Pulmonary artery endothelial cell (primary cell): Measurements from ENCODE around the gene DCAF8L2. TPM values are rescaled to one million over a fixed set of nuclear protein-coding genes. Genes with fewer than 3 reads are reported as not detected.
"Not testable (repeated sequence)": the region's sequence is repeated elsewhere in the genome, so short reads cannot be mapped to it uniquely, and the experiment has no call there.

ENCODE experiments used
- DNase-seq: peaks from one replicate; pipeline ENCODE4 v3.0.0-alpha.2; 2011; ENCODE audit warnings: low read depth, low spot score
- total RNA-seq: library from RNA; depleted of rRNA; stranded (reverse); fragments of >200 nt; gene quantifications from 2 replicates; pipeline ENCODE4 v1.2.3, GENCODE V29; 2014

DCAF8L2 gene
- 0.40 TPM in 1 of 2 replicates, not detected in the other for total RNA-seq

GRCh38 chrX:27590044-27590443, at the start of gene DCAF8L2:
Gene DCAF8L2 (plus strand): TSS chrX:27590344. CDS start chrX:27746896, 156,552 bp downstream.
- DNase-seq = no peak

DNA sequence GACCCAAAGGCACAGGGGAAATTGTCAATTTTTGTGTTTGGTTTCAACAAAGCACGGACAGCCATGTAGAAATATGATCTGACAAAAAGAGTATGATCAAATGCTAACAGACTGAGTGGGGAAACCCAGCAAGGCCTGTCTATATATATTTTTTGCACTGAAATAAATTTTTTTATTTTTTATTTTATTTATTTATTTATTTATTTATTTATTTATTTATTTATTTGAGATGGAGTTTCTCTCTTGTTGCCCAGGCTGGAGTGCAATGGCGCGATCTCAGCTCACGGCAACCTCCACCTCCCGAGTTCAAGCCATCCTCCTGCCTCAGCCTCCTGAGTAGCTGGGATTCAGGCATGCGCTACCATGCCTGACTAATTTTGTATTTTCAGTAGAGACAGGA, 49.0 kb upstream of the DCAF8L2 start:
- DNase-seq = not testable (repeated sequence)

- no peak for DNase-seq
Measured at GRCh38 chrX:27548624-27549023, 41.5 kb upstream of the DCAF8L2 start.

DNA sequence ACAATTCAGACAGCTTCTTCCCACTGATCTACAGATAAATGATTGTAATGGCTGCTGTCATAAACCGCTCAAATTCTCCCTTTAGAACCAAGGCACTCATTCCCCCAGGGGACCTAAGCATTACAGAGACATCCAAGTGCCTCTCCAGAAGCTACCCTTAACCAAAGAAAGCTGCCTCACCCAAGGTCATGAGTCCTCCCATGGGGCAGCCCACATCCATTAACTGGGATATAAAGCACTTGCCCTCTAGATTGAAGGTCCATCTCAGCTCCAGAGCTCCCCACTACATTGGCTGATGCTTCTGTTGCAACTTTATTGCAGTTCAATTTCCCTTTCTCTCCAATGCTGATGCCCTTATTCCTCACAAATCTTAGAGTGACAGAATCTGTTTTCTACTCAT, 40.5 kb upstream of the DCAF8L2 start:
- no peak for DNase-seq

DNA sequence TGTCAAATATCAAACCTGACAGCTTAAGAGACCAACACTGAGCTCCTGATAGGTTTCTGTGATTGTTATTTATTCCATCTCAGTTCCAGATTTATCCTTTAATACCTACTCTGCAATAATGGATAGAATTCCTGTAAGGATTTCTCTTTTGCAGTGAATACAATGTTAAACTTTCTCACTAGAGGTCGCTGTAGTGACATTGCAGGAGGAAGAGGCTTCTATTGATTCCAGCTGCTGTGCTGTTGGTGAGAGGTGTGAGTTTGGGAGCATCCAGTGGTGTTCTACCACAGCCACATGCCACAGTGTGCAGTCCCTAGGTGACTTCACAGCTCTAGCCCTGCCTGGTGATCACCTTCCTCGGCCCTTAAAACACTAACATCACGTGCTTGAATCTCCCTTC, 34.6 kb upstream of the DCAF8L2 start:
- no peak for DNase-seq

- DNase-seq = peak; percentile 94
Measured at GRCh38 chrX:27565992-27566391, 24.2 kb upstream of the DCAF8L2 start.

DNA sequence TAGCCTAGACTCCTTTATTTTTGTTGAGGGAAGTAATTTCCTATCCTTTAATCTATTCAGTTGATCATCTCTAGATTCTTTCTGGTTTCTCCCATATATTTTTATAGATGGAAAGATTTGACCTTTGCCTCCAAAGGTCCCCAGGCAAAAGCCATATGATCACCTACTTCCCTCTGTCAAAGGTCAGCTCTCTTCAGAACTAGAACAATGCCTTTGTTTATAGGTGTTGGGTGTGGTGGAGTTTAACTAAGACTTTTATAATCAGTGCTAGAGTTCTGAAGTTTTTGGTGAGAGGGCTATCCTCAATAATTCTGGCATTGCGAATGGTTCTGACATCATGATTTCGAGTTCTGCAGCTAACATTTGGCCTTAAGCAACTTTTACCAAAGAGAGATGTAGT, 19.0 kb upstream of the DCAF8L2 start:
- no peak for DNase-seq

DNA sequence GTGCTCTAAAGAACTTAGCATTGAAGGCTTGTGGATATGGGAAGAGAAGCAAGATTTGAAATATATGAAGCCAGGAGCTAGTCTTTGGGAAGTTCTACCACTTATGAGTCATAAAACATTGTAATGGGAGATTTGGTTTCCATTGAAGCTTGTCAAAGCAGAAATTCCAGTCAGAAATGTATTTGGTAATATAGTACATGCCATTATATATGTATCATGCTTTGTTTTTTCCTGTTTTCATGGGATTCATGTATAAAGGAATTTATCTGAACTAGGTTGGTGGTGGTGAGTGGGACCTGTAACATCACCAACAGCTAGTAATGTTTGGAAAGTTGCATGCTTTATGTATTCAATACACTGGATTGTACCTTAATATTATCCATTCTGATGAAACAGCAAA, 14.6 kb upstream of the DCAF8L2 start:
- DNase-seq = no peak

DNA sequence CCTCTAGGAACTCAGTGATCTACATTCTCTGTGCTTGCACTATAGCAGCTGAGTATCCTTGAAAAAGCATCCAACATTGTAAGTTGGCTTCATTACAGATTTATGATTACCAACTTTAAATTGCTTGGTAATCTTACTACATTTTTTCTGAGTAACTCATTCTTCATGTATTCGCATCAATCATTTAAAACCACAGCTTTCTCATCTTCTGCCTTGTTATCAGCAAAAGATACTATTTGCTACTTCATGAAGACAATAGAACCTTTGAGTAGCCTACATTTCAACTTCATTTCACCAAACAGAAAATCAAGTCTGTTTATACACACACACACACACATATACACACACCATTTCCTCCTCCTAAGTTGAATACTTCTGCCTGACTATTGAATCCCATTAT, 6.2 kb upstream of the DCAF8L2 start:
- DNase-seq = no peak

- no peak for DNase-seq
Measured at GRCh38 chrX:27591938-27592337, 1.8 kb downstream of the DCAF8L2 start.

GRCh38 chrX:27597508-27597907, 7.4 kb downstream of the DCAF8L2 start:
- no peak for DNase-seq

DNA sequence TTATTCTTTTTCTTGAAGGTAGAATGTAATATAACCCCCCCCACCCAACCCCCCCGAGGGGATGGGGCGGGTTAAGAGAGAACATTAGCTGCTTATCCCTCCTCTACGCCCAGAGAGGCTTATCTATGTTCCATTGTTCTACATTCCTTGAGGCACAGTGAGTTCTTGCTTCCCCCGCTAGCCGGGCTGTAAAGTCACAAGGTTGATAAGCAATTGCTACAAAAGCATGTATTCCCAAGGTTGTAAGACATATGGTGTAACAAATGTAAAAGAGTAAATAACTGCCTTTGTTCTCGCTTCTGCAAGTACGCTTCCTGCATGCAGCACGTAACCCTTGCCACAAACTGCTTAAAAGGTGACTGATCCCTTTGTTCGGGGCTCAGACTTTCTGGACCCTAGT, 8.2 kb downstream of the DCAF8L2 start:
- DNase-seq = peak; percentile 76

DNA sequence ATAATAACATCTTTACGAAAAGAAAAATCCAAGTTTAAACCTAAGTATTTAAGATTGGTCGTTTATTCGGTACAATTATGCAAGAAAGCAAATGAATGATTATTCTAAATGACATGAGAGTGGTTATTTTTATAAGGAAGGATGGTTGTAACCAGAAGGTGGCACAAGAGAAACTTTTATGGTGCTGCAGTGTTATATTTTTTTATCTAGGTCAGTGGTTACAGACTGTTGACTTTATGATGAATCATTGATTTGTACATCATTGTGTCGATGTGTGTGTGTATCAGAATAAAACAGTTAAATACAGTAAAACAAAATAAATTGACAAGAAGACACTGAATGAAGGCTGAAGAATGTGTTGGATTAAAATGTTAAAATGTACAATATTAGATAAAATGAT, 9.8 kb downstream of the DCAF8L2 start:
- DNase-seq = no peak

DNA sequence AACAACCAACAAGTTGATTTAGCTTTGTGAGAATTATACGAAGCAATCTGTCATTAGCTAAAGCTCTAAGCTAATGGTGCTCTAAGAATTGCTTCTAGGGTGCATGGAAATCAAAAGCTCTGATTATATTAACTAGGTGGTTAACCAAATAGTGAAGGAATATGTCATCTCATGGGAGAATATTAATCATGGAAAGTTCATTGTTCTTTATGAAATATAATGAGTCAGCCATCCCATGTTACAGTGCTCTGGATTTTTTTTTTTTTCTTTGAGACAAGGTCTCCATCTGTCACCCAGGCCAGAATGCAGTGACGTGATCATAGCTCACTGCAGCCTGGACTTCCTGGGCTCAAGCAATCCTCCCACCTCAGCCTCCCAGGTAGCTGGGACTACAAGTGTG, 10.5 kb downstream of the DCAF8L2 start:
- DNase-seq = no peak

DNA sequence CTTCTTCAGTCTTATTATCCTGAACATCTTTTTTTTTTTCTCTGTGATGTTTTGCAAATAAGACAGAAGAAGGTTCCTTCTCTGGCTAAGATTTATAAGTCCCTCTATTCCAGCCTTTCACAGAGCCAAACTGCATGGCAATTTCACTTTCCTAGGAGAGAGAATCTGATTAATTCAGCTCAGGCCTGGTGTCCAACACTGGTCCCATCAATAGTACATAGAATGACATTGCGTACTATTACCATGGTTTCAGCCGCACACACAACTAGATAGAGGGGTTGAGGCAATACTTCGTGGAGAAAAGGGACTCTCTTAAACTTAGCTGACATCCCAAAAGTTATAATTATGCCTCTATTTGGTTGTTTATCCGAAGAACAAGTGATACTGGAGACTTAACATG, 18.5 kb downstream of the DCAF8L2 start:
- DNase-seq = no peak

DNA sequence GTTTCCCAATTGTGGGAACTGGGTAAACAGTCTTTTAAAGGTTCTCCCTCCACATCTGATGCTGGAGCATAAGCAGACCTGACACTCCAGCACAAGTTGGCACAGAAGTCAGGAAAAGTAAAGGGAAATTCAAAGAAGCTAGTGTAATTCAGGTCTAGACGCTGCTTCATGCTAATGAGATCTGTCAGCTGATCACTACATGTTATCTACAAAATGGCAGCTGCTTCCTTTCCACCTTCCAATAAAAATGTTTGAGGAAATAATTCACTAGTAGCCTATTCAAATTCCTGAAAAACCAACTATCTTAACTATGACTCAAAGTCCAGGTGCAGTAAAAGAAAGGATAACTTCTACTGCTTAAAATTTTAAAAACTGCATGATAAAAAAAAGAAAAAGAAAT, 29.3 kb downstream of the DCAF8L2 start:
- peak; percentile 80 for DNase-seq

DNA sequence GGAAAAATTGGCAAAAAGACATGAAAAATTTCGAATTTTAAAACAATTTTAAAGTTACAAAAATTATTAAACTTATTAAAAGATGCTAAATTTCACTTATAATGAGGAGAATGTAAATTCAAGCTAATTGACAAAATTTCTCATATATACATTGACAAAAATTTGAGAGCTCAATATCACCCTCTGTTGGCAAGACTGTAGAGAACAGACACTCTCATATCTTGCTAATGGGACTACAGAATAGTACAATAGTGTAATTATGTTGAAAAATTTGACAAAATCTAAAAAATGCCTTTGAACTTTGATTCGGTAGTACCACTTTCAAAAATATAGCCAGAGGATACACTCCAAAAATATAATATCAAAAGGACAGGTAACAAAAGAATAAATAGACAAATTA, 29.8 kb downstream of the DCAF8L2 start:
- DNase-seq = no peak

DNA sequence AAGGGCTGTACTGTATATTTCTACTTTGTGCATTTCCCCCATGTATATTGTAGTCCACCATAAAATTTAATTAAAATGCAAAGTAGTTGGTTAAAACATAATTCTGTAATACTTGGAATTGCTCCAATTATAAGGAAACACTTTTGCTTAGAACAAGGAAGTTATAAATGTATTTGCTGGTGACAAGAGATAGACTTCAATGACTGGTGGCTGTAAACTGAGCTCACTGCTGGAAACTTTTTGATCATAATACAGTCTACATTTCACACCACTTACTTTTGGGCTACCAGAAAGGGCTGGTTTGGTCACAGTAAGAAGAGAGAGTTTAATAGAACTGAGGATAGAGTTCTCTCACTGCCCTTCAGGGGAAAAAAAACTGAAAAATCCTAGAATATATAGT, 32.7 kb downstream of the DCAF8L2 start:
- DNase-seq = no peak

GRCh38 chrX:27626066-27626465, 35.9 kb downstream of the DCAF8L2 start:
- no peak for DNase-seq

- DNase-seq = no peak
Measured at GRCh38 chrX:27633328-27633727, 43.2 kb downstream of the DCAF8L2 start.

DNA sequence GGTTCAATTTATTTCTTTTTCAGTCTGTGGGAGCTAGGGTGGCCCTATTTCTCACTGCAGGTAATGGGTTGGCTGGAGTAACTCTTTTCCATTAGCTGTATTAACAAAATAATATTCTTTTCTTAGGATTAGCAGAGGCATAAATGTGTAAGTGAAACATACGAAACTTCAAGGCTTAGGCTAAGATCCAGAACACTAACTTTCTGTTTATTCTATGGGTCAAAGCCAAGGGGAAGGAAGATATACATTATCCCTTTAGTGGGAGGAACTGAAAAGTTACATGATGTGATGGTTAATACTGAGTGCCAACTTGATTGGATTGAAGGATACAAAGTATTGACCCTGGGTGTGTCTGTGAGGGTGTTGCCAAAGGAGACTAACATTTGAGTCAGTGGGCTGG, 66.4 kb downstream of the DCAF8L2 start:
- no peak for DNase-seq

DNA sequence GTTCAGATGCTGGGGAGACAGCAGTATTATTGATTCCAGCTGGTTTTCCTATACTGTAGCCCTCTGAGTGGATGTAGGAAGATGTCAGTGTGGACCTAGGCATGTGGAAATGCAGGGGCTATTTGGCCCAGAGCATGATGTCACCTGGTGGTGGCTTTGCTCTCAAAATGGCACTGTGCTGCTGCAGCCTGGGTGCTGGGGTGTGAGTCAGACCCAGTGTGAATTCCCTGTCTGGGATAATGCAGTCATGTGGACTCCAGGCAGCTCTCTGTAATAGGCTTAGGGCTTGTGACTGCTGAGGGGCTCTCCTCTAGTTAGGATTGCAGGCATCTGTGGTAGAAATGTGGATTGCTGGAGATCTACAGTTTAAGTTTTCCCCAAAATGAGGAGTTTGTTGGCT, 70.7 kb downstream of the DCAF8L2 start:
- no peak for DNase-seq

- DNase-seq = no peak
Measured at GRCh38 chrX:27671234-27671633, 81.1 kb downstream of the DCAF8L2 start.

GRCh38 chrX:27674491-27674890, 84.3 kb downstream of the DCAF8L2 start:
- DNase-seq = no peak
